Activated CD4-positive, alpha-beta T cell treated with anti-CD3 and anti-CD28 coated beads, Interleukin-2, Interleukin-4, amounts not matched to agents 100 ng/mL and 50 ng/mL, durations not matched to agents 16 hours and 8 hours (primary cell): ENCODE data around the gene PCDH9.
"Not testable (repeated sequence)": the region's sequence is repeated elsewhere in the genome, so short reads cannot be mapped to it uniquely, and the experiment has no call there.

Source experiments
- DNase-seq: peaks from one replicate; pipeline ENCODE4 v3.0.0-alpha.2; 2020; ENCODE audit warnings: low spot score

PCDH9 gene

GRCh38 chr13:66896933-66897332 lies 333.2 kb downstream of the PCDH9 start:
- no peak for DNase-seq

DNA sequence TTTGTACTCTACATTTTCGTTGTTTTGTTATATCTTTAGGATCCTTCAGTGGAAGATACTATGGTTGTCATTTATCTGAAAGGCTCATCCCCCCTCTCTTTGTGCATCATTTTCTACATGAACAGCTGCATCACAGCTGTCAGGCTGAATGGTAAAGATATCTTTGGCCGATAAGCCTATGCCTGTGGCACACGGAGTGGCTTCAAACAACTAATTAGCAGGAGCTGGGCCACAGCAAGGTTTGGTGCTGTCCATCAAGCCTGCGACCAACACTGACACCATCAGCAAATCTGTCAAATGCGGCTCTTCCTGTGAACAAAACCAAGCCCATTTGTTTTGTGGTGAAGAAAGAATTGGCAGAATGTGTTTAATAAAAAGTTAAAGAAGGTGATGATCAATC lies 334.4 kb downstream of the PCDH9 start:
- no peak for DNase-seq

GRCh38 chr13:66895320-66895719 lies 334.8 kb downstream of the PCDH9 start:
- no peak for DNase-seq

GRCh38 chr13:66888698-66889097 lies 341.4 kb downstream of the PCDH9 start:
- DNase-seq = no peak

DNA sequence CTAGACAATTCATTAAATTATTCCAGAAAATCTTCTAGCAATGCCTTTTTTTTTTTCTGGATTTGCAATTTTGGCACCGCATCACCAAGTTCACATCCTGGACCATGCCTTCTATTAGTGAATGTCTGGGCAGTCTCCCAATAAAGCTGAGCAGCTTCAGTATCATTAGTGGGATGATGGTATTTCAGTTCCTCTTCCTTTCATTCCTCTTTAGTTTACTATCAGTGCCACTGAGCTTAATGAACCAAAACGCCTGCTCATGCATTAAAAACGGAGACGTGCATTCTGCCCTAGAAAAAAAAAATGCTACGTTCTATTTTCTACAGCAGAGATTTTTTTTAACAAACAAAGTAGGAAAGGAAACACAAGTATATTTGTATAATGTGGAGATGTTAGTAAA lies 343.0 kb downstream of the PCDH9 start:
- DNase-seq = no peak

- no peak for DNase-seq
These were observed 343.9 kb downstream of the PCDH9 start for GRCh38 chr13:66886264-66886663.

- DNase-seq = not testable (repeated sequence)
These were observed 349.0 kb downstream of the PCDH9 start for GRCh38 chr13:66881170-66881569.

DNA sequence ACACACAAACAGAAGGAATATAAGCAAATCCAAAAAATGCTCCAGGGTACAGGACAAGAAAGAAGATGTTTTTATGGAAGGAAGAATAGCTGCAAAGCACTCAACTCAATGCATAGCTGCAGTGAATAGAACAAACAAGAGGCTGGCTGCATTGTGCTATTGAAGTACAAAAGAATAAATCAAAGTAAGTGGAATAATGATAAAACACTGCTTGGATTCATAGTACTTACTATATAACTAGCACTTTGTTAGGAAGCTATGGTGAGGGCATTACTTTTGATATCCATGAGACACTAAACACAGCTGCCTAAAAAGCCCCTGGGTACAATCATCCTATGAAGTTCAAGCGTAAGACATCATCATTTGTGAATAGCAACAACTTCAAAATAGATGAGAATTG lies 350.1 kb downstream of the PCDH9 start:
- no peak for DNase-seq

DNA sequence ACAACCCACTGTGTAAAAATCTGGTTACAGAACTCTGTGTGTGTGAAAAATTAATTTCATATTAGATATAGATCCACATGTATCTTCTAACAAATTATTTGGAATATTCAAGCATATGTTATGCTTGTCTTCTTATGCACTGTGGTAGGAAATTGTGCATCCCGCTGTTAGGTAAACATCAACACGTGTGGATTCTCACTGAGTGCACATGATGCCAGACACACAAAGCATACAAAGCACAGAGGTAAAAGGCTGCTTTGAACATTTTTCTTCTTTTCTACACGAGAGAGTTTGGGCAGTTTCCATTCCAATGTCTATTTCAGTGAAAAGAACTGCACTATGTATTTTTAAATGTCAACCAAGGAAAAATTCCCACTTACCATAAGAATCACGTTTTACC lies 354.9 kb downstream of the PCDH9 start:
- DNase-seq = no peak

DNA sequence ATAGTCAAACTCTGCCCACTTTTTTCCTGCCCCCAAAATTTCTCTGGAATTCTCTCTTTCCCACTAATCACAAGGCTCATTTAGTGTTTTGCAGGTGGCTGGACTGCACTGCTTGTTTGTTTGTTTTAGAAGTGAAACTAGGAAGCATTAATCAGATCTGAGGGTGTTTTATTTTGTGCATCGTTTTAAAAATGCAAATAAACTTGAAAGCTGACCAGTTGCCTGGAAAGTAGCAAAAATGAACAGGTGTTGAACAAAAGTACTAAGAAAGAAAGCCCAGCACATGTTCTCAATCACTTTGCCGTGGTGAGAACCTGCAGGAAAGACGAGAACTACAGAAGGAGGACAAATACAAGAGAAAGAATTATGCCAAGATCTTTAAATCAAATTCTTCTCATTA lies 365.5 kb downstream of the PCDH9 start:
- no peak for DNase-seq

DNA sequence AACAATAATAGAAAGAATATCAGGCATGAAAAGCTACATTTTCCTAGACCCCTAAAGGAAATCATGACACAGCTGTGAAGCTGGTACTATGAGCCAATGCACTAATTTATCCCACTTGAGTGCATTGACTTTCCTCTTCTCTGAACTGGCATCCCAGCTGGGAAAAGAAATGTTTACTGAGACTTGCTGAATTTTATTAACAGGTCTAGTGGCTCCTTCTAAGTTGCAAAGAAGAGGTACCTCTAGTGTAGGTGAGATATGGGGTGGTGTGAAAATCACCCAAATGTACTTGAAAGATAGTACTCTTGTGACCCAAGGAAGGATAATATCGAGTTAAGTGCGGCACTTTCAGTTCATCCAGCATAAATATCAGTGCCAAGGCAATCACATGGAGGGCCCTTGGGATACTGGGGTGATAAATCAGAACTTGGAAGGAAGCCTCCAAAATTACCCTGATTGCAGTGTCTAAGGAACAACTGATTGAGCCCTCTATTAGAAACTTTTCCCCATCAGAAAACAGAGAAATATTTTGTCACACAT lies 369.2 kb downstream of the PCDH9 start:
- DNase-seq = no peak

- DNase-seq = no peak
These were observed 369.9 kb downstream of the PCDH9 start for GRCh38 chr13:66859934-66860877.

DNA sequence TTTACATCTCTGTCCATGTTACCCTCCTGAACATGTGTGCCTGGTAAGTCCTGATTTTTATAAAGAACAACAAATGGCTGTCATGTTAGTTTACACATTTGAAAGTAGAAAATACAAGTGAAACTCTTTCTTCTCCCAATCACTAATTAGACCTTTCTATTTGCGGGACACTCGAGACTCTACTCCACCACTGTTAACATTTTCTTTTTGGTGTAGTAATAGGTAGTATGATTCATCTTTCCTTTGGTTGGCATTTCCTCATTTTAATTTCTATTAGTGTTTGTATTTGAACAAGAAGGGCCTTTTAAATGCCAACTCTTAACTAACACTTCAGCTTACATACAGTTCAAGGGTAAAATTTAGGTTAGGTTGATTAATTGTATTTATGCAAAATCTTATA lies 371.1 kb downstream of the PCDH9 start:
- DNase-seq = no peak

DNA sequence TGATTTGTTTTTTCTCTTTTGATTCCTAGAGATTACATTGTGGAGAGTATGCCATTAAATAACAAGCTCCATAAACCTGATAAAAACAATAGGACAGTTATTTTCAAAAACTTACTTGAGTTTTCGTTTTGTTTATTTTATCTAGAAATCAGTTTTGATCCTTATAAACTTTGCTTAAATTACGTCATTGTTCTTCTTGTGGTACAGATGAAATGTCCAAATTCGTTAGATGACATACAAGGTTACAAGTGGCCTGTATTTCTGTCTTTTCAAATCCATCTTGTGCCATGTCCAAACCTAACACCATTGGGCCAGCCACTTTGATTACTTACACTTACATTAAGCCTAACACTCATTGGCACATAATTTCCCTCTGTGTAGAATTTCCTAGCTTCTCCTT lies 372.0 kb downstream of the PCDH9 start:
- no peak for DNase-seq

DNA sequence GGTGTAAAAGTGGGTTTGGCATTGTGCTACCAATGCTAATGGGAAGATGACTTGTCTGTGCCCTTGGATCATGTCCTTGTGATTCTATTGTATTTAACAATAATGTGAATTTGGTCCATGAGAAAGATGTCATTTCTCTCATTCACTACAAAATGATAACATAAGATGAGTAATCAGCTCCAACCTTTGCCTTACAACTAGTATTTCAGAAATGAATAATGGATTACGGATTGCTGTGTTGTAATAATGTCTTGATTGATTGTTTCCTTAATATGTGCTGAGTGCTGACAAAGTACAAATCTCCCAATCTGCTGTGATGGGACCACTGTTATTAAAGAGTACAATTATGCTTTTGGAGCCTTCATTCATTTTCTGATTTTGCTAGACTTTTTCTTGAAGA lies 375.0 kb downstream of the PCDH9 start:
- DNase-seq = no peak

GRCh38 chr13:66853564-66853963 lies 376.6 kb downstream of the PCDH9 start:
- no peak for DNase-seq

DNA sequence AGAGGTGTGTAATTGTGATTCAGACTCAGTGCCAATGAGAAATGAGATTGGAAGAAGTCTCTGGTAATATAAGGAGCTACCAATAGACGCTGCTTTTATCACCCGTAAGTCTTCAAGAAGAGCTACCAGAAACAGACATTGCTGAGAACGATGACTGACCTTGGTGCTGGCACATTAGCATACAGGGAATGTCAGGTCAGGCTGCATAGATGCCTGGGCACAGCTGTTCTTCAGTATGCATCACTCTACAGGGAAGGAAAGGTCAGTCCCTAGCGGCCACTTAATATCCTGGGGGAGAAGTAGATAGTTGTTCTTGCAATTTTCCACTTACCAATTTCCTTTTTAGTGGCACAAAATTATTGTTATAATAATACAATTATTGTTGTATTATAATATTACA lies 380.4 kb downstream of the PCDH9 start:
- no peak for DNase-seq

DNA sequence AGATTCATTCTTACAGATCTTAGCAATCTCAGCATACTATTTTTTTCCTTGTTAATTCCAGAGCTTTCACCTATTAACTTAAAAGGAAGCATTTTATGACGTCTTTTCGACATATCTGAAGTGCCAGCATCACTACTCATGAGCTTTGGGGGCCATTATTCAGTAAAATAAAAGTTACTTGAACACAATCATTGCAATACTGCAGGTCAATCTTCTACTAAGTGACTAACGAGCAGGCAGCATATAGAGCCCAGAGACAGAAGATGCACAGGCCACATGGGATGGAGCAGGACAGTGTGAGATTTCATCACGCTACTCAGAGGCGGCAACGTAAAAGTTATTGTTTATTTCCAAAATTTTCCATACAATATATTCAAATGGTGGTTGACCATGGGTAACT lies 382.6 kb downstream of the PCDH9 start:
- no peak for DNase-seq

DNA sequence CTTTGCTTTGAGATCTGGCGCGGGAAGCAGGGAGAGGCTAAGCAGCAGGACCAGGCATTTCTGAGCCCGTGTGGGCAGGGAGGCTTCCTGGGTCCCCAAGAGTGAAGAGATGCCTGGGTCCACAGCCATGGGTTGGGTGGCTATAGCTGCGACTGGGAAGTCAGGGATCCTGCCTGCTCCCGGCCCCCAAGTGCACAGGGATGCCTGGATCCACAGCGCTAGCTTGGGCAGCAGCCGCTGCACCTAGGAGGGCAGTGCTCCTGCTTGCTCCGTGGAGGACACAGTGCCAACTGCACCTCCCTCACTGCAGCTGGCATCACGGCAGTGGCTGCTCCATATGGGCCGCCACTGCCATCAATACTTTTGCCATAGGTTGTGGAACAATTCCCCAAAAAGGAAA lies 384.7 kb downstream of the PCDH9 start:
- DNase-seq = no peak

GRCh38 chr13:66844933-66845332 lies 385.2 kb downstream of the PCDH9 start:
- DNase-seq = no peak

DNA sequence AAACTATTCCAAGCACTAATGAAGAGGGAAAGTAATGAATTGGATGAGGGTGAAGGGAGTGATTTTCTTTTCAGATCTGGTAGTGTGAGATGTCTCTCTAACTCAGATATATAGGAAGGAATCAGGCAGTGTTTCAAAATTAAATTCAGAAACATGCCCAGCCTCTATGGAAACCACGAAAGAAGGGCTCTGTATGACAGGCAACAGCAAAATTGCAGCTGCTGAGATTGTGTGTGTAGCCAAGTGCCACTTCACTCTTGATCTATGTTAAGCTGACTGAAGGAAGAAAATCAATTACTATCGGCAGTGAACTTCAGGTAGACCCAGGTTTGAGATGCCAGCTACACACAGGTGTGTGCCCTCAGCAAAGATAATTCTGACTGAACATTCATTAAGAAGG lies 387.4 kb downstream of the PCDH9 start:
- no peak for DNase-seq

DNA sequence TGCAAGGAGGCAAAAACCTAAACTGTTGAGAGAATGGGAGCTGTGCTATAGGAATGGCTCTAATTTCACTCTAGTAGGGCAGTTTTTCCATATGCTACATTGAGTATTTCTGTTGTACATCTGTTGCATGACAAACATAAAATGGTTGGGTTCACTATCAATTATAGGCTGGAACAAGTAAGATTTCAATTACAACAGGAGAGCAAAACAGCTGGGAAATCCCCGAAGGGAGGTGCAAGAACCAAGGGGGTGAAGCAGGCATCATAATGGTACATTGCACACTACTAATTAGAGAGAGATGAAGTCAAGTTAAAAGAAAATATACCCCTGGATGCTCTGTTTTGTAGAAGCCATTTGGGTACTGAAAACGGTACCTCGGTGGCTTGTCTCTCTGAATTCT lies 389.5 kb downstream of the PCDH9 start:
- no peak for DNase-seq

GRCh38 chr13:66837246-66837645 lies 392.9 kb downstream of the PCDH9 start:
- no peak for DNase-seq
